ENCODE measurements around the gene PAOX. TPM values are rescaled to one million over a fixed set of nuclear protein-coding genes. Genes with fewer than 3 reads are reported as not detected.
A peak's percentile ranks its signal among the peaks of the same experiment; 100 is the strongest.

The PAOX gene
- total and polyA plus RNA-seq, 2 of the 13 experiments (the other 11 are each of a cell fraction or from before 2014, with no cell fraction given) = 0.49 to 0.77 TPM

DNA sequence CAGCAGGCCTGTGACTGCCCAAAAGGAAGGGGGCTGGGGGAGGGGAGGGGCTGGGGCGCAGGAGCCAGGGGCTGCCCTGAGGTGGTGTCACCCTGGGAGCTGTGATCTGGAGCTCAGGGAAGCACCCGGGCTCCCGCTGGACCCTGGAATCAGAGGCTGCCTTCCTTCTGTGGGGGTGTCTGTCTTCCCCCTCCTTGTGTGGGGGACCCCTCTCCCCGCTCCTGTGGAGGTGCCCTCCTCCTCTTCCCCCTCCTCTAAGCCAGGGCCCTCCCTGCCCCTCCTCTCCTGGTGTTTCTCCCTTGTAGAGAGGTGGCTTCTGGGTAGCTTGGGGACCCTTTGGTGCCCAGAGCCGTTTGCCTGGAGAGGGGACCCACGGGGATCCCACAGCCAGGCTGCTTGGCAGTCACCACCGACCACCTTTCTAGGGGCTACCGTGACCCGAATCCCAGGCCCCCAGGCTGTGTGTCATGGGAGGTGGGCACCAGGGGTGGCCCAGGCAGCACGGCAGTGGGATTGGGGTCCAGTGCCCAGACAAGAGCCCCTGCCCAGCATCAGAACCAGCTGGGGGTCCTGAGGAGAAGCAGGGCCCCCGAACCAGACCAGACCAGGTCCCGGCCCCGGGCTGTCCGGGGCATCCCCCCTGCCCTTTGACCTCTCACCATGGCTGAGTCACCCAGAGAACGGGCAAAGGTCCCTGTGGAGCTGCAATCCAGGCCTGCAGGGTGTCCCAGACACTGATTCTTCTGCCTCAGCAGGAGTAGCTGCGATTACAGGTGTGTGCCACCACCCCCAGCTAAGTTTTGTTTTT lies 31.1 kb upstream of the PAOX start (continued):
- TF ChIP-seq RELA (CRISPR knock-in tag; IDR thresholded peaks at IDR 0.05) (0 out of 2 replicates have a peak, but pooled peaks have one; percentile 73), TOPORS (CRISPR knock-in tag; IDR thresholded peaks at IDR 0.05) (no peak; the same call in 1 of the 2 replicates), FOXA1 (IDR thresholded peaks at IDR 0.05) (no peak), FOXA1 (CRISPR knock-in tag; IDR thresholded peaks at IDR 0.05) (no peak), TFDP1 (CRISPR knock-in tag; IDR thresholded peaks at IDR 0.05; ENCODE audit: borderline replicate concordance) (no peak), POLR2A (IDR thresholded peaks at IDR 0.05; ENCODE audit: insufficient read depth in 1 of 2, low read depth in 2 of 2, low read length in 2 of 2) (no peak), ZNF616 (CRISPR knock-in tag; IDR thresholded peaks at IDR 0.05; ENCODE audit: low read depth) (no peak), NPAS2 (CRISPR knock-in tag; IDR thresholded peaks at IDR 0.05; ENCODE audit: borderline replicate concordance) (no peak), GTF2F1 (IDR thresholded peaks at IDR 0.05; ENCODE audit: low read length) (no peak), ZNF781 (CRISPR knock-in tag; IDR thresholded peaks at IDR 0.05; ENCODE audit: borderline replicate concordance, not compliant biosample characterization) (no peak), HNF4A (CRISPR knock-in tag; IDR thresholded peaks at IDR 0.05) (peak; percentile 85), AHDC1 (CRISPR knock-in tag; IDR thresholded peaks at IDR 0.05; ENCODE audit: borderline replicate concordance) (no peak), SP1 (IDR thresholded peaks at IDR 0.05) (no peak), SP1 (CRISPR knock-in tag; IDR thresholded peaks at IDR 0.05) (no peak), MEF2D (CRISPR knock-in tag; IDR thresholded peaks at IDR 0.05) (no peak), BORCS8-MEF2B (CRISPR knock-in tag; IDR thresholded peaks at IDR 0.05) (no peak), REL (CRISPR knock-in tag; conservative IDR thresholded peaks at IDR 0.05) (no peak), NBN (conservative IDR thresholded peaks at IDR 0.05) (no peak), RBM39 (IDR thresholded peaks at IDR 0.05; ENCODE audit: low read depth, low read length, poor library complexity, severe bottlenecking) (peak; percentile 23), IRX3 (CRISPR knock-in tag; IDR thresholded peaks at IDR 0.05; ENCODE audit: borderline replicate concordance, low read depth) (no peak)
- TF ChIP-seq, protein P1, sequence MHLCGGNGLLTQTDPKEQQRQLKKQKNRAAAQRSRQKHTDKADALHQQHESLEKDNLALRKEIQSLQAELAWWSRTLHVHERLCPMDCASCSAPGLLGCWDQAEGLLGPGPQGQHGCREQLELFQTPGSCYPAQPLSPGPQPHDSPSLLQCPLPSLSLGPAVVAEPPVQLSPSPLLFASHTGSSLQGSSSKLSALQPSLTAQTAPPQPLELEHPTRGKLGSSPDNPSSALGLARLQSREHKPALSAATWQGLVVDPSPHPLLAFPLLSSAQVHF (CRISPR knock-in tag; IDR thresholded peaks at IDR 0.05) = no peak
- TF ChIP-seq, protein P2, sequence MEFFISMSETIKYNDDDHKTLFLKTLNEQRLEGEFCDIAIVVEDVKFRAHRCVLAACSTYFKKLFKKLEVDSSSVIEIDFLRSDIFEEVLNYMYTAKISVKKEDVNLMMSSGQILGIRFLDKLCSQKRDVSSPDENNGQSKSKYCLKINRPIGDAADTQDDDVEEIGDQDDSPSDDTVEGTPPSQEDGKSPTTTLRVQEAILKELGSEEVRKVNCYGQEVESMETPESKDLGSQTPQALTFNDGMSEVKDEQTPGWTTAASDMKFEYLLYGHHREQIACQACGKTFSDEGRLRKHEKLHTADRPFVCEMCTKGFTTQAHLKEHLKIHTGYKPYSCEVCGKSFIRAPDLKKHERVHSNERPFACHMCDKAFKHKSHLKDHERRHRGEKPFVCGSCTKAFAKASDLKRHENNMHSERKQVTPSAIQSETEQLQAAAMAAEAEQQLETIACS (CRISPR knock-in tag; IDR thresholded peaks at IDR 0.05) = no peak

All from HepG2 (cell line).